HEK293T (cell line): ENCODE data around the gene CALML3.

Experiments
- ARNT ChIP-seq: fragments of 450-650 bp; IDR thresholded peaks from 2 replicates; pipeline ENCODE4 v1.6.1; 2017; ENCODE audit warnings: mild to moderate bottlenecking
- SP1 ChIP-seq: fragments of 450-650 bp; IDR thresholded peaks from 2 replicates; pipeline ENCODE4 v1.6.1; 2017
- TF ChIP-seq, protein P1 (sequence below): fragments of 450-650 bp; IDR thresholded peaks from 2 replicates; pipeline ENCODE4 v1.6.1; 2016

DNA sequence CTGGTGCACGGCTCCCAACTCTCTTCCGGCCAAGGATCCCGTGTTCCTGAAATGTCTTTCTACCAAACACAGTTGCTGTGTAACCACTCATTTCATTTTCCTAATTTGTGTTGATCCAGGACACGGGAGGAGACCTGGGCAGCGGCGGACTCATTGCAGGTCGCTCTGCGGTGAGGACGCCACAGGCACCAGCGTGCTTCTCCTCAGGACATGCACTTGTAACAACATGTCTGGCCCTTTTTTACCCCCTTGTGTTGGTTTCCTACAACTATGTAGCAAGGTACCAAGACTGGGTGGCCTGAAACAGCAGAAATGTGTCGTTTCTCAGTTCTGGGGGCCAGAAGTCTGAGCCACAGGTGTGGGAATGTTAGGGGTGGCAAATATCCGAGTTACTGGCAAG is 43.6 kb upstream of the CALML3 start:
- TF ChIP-seq SP1, result no peak
- TF ChIP-seq, protein P1, sequence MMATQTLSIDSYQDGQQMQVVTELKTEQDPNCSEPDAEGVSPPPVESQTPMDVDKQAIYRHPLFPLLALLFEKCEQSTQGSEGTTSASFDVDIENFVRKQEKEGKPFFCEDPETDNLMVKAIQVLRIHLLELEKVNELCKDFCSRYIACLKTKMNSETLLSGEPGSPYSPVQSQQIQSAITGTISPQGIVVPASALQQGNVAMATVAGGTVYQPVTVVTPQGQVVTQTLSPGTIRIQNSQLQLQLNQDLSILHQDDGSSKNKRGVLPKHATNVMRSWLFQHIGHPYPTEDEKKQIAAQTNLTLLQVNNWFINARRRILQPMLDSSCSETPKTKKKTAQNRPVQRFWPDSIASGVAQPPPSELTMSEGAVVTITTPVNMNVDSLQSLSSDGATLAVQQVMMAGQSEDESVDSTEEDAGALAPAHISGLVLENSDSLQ, result no peak
- no peak for TF ChIP-seq ARNT
